Vagina (tissue), 2 donors: ENCODE data around the gene RPP38. TPM values are rescaled to one million over a fixed set of nuclear protein-coding genes. Genes with fewer than 3 reads are reported as not detected.
A peak's percentile ranks its signal among the peaks of the same experiment; 100 is the strongest.

ENCODE experiments used
- DNase-seq, 2 donors: peaks; one replicate each; pipeline ENCODE4 v3.0.0-alpha.2; 2017; ENCODE audit errors: extremely low spot score in 2 of 2
- H3K27ac ChIP-seq: fragments of 200-600 bp; sonication (generic); one replicate; pipeline ENCODE4 v1.5.1; 2019
- H3K27me3 ChIP-seq: fragments of 200-600 bp; sonication (generic); one replicate; pipeline ENCODE4 v1.5.1; 2019
- H3K36me3 ChIP-seq, 2 donors: fragments of 200-600 bp; sonication (generic); one replicate each; pipeline ENCODE4 v1.5.1; 2017 to 2019
- H3K4me1 ChIP-seq: fragments of 200-600 bp; sonication (generic); one replicate; pipeline ENCODE4 v1.5.1; 2019
- H3K4me3 ChIP-seq, 2 donors: fragments of 200-600 bp; sonication (generic); 1 replicate in 1 of 2; 2 replicates in 1 of 2; pipeline ENCODE4 v1.5.1; 2016 to 2019
- H3K9me3 ChIP-seq: fragments of 200-600 bp; sonication (generic); one replicate; pipeline ENCODE4 v1.5.1; 2019
- CTCF ChIP-seq, 3 experiments: fragments of 450-650 bp in 2 of 3; fragments of 200-600 bp in 1 of 3; sonication (generic) in 1 of 3; IDR thresholded peaks; one replicate each; pipeline ENCODE4 v1.5.1; 2017 to 2019; ENCODE audit warnings: antibody characterized with exemption in 3 of 3, mild to moderate bottlenecking in 2 of 3, moderate library complexity in 2 of 3
- POLR2A ChIP-seq, 2 donors: fragments of 450-650 bp; IDR thresholded peaks; one replicate each; pipeline ENCODE4 v1.6.1; 2017; ENCODE audit warnings: antibody characterized with exemption in 2 of 2, mild to moderate bottlenecking in 2 of 2, moderate library complexity in 2 of 2
- POLR2AphosphoS5 ChIP-seq, 2 donors: sonication (generic); formaldehyde crosslinking; IDR thresholded peaks; one replicate each; pipeline ENCODE4 v1.9.0; 2017; ENCODE audit warnings: antibody characterized with exemption in 2 of 2, mild to moderate bottlenecking in 2 of 2, low read depth in 1 of 2; ENCODE audit not compliant: insufficient read depth in 1 of 2
- intact Hi-C: fragments of 100-400 bp; cut with DNase I; formaldehyde crosslinking; loops from one replicate; pipeline ENCODE4 v1.15.1; 2023
- total RNA-seq: library from RNA; depleted of rRNA; stranded (reverse); fragments of >200 nt; gene quantifications from one replicate; pipeline ENCODE4 v1.2.3, GENCODE V29; 2016

The RPP38 gene
- total RNA-seq, 1 donor from 2014 or later, result 14.2 TPM

GRCh38 chr10:15088428-15089261, 8.5 kb upstream of the RPP38 start, which contains the start of gene ACBD7:
Gene ACBD7 (minus strand): TSS chr10:15088776. CDS start chr10:15088728, 48 bp downstream.
- H3K27ac ChIP-seq, result no peak within 1 kb of the TSS
- H3K36me3 ChIP-seq, result no peaks in the 10 kb centered on the region
- no peaks in the 10 kb centered on the region for H3K9me3 ChIP-seq
- DNase-seq, result no peak
- peak in 1 of 2 donors; percentile 28 for TF ChIP-seq POLR2AphosphoS5 (IDR thresholded peaks at IDR 0.05; ENCODE audit: insufficient read depth in 1 of 2, low read depth in 1 of 2)
- no peak for TF ChIP-seq POLR2A (IDR thresholded peaks at IDR 0.05)
- peak in 2 of 3 experiments; percentile 28 to 60 for TF ChIP-seq CTCF (IDR thresholded peaks at IDR 0.05)
- peaks cover 18% of the 10 kb centered on the region for H3K4me1 ChIP-seq
- H3K27me3 ChIP-seq, result no peaks in the 10 kb centered on the region
- intact Hi-C loops, result no loop called here
- peak within 1 kb of the TSS; percentile 48 to 51 for H3K4me3 ChIP-seq

- no peaks in the 10 kb centered on the region for H3K9me3 ChIP-seq
- H3K4me1 ChIP-seq, result peaks cover 10% of the 10 kb centered on the region
- no peaks in the 10 kb centered on the region for H3K36me3 ChIP-seq
- TF ChIP-seq POLR2AphosphoS5 (IDR thresholded peaks at IDR 0.05; ENCODE audit: insufficient read depth in 1 of 2, low read depth in 1 of 2) (no peak), POLR2A (IDR thresholded peaks at IDR 0.05) (no peak), CTCF (IDR thresholded peaks at IDR 0.05) (no peak)
- intact Hi-C loops, result loop anchor here (10.0 kb wide), 1 partner anchor 137 kb away; the partner anchor contains the start of genes DCLRE1C and MEIG1
- H3K27ac ChIP-seq, result no peak overlapping the region
- H3K4me3 ChIP-seq, result no peak overlapping the region
- no peak for DNase-seq
- H3K27me3 ChIP-seq, result no peaks in the 10 kb centered on the region
Measured at GRCh38 chr10:15091418-15091817, 5.7 kb upstream of the RPP38 start.

GRCh38 chr10:15092855-15093408, 4.2 kb upstream of the RPP38 start:
- H3K9me3 ChIP-seq, result no peaks in the 10 kb centered on the region
- H3K4me1 ChIP-seq, result peaks cover 17% of the 10 kb centered on the region
- H3K4me3 ChIP-seq, result no peak overlapping the region
- no peak overlapping the region for H3K27ac ChIP-seq
- intact Hi-C loops, result loop anchor here (10.0 kb wide), 1 partner anchor 138 kb away; the partner anchor contains the start of genes DCLRE1C and MEIG1
- H3K36me3 ChIP-seq, result no peaks in the 10 kb centered on the region
- no peaks in the 10 kb centered on the region for H3K27me3 ChIP-seq
- TF ChIP-seq POLR2AphosphoS5 (IDR thresholded peaks at IDR 0.05; ENCODE audit: insufficient read depth in 1 of 2, low read depth in 1 of 2) (no peak), POLR2A (IDR thresholded peaks at IDR 0.05) (no peak), CTCF (IDR thresholded peaks at IDR 0.05) (no peak)
- no peak for DNase-seq

GRCh38 chr10:15096661-15097010, 519 bp upstream of the RPP38 start:
- Histone ChIP-seq H3K9me3 (no peaks in the 10 kb centered on the region), H3K27ac (peak overlapping the region; percentile 93), H3K36me3 (peaks cover 0 to 8% of the 10 kb centered on the region in 2 donors), H3K4me1 (peaks cover 36% of the 10 kb centered on the region), H3K4me3 (peak overlapping the region; percentile 77 to 92), H3K27me3 (no peaks in the 10 kb centered on the region)
- intact Hi-C loops, result loop anchor here (10.0 kb wide), 1 partner anchor 142 kb away; the partner anchor contains the start of genes DCLRE1C and MEIG1
- DNase-seq, result no peak
- TF ChIP-seq POLR2AphosphoS5 (IDR thresholded peaks at IDR 0.05; ENCODE audit: insufficient read depth in 1 of 2, low read depth in 1 of 2) (no peak), POLR2A (IDR thresholded peaks at IDR 0.05) (no peak), CTCF (IDR thresholded peaks at IDR 0.05) (no peak)
